ENCODE measurements around the gene S100A8.

- TF ChIP-seq CTCF (IDR thresholded peaks at IDR 0.05; ENCODE audit: insufficient read depth, low read depth, low read length) (no peak), EZH2 (IDR thresholded peaks at IDR 0.05; ENCODE audit: insufficient read depth, low read length) (no peak)
Observed at GRCh38 chr1:153400244-153400643, 9.4 kb upstream of the S100A8 start.
